SJSA1 (cell line): ENCODE results near the gene CCDC47. TPM values are rescaled to one million over a fixed set of nuclear protein-coding genes. Genes with fewer than 3 reads are reported as not detected.
A peak's percentile ranks its signal among the peaks of the same experiment; 100 is the strongest.

Experiments
- DNase-seq, 2 experiments: peaks; one replicate each; pipeline ENCODE4 v3.0.0-alpha.2; 2015 to 2020; ENCODE audit warnings: low spot score in 2 of 2, low read depth in 1 of 2
- H3K27ac ChIP-seq: fragments of 250-450 bp; sonication (Bioruptor Pico); 2 replicates; pipeline ENCODE4 v1.5.1; 2020; ENCODE audit warnings: mild to moderate bottlenecking, moderate library complexity
- H3K27me3 ChIP-seq: fragments of 250-450 bp; sonication (Bioruptor Pico); replicated peaks from 2 replicates; pipeline ENCODE4 v1.5.1; 2020; ENCODE audit warnings: mild to moderate bottlenecking, moderate library complexity
- H3K36me3 ChIP-seq: fragments of 250-450 bp; sonication (Bioruptor Pico); 2 replicates; pipeline ENCODE4 v1.5.1; 2020; ENCODE audit warnings: mild to moderate bottlenecking
- H3K4me1 ChIP-seq: fragments of 250-450 bp; sonication (Bioruptor Pico); replicated peaks from 2 replicates; pipeline ENCODE4 v1.6.1; 2021; ENCODE audit warnings: mild to moderate bottlenecking
- H3K4me3 ChIP-seq: fragments of 250-450 bp; sonication (Bioruptor Pico); 2 replicates; pipeline ENCODE4 v1.5.1; 2020; ENCODE audit warnings: mild to moderate bottlenecking
- H3K9me3 ChIP-seq: fragments of 250-450 bp; sonication (Bioruptor Pico); replicated peaks from 2 replicates; pipeline ENCODE4 v1.5.1; 2020; ENCODE audit warnings: mild to moderate bottlenecking
- total RNA-seq: library from RNA; depleted of rRNA; stranded (reverse); fragments of >200 nt; shearing (Covaris generic); gene quantifications from 2 replicates; pipeline ENCODE4 v1.2.3, GENCODE V29; 2014

CCDC47 gene
- total RNA-seq, 1 experiment from 2014 or later = 106 TPM

DNA sequence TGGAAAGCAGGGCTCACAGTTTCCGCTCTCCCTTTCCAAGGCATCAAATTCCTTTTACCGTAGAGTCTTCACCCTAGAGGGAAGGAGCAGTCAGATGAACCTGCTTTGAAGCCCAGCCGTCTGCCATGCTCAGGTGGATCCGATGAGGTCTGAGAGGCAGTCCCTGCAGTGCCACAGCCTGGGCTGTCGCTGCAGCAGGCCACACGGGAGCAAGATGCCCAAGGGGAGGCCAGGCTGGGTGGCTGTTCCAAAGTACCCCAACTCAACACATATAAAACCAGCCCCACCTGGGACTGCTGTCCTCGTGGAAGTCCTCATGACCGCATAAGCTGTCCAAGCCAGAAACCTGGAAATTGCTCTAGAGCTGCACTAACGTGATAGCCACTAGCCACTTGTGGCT is 68.6 kb downstream of the CCDC47 start:
- DNase-seq = no peak
- Histone ChIP-seq H3K4me1 (peaks cover 11% of the 10 kb centered on the region), H3K9me3 (peaks cover 10% of the 10 kb centered on the region), H3K27ac (no peak overlapping the region), H3K4me3 (no peak overlapping the region), H3K27me3 (no peaks in the 10 kb centered on the region), H3K36me3 (peaks cover 64% of the 10 kb centered on the region)

DNA sequence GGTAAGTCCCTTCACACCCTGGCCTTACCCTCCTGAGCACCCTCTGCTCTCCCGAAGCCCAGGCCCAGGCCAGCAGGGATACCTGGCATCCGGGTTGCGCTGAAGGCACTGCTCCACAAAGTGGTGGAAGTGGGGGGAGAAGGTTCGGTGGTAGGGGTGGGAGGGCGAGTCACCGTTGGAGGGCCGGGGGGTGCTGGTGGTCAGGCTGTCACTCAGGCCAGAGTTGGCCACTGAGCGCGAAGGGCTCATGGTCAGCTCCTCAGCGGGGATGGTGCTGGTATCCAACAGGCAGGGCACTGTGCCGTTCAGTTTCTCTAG is 69.2 kb downstream of the CCDC47 start:
- peaks cover 63% of the 10 kb centered on the region for H3K36me3 ChIP-seq
- H3K9me3 ChIP-seq = peaks cover 10% of the 10 kb centered on the region
- no peak for DNase-seq
- no peaks in the 10 kb centered on the region for H3K27me3 ChIP-seq
- no peak overlapping the region for H3K27ac ChIP-seq
- H3K4me1 ChIP-seq = peaks cover 13% of the 10 kb centered on the region
- H3K4me3 ChIP-seq = no peak overlapping the region

DNA sequence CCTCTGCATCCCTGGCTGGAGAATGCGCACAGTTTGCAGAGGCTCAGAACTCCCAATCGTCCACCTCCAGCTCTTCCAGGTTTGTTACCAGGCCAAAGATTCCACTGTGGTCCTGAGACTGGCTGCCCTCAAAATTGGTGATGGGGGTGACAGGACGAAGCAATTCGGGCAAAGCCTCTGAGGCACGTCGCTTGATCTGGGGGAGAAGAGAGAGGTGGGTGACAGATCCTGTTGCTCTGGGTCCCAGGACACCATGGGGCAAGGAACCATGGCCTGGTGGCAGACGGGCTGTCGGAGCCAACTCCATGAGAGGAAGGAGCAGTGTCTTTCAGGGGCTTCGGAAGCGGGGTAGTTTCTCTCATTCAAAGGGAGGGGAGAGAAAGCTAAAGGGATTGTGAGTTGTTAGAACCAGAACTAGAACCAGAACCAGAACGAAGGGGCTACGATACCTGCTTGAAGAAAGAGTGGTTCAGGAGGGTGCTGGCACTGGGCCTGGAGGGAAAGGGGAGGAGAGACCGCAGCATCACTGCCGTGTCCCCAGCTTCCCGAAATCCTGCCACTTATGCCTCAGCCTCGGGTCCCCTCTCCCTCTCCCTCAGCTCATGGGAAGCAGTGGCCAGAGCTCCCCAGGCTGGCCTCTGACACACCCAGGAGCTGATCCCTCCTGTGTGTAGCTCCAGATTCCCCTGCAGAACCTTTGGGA is 69.7 kb downstream of the CCDC47 start:
- peaks cover 19% of the 10 kb centered on the region for H3K4me1 ChIP-seq
- H3K36me3 ChIP-seq = peaks cover 63% of the 10 kb centered on the region

DNA sequence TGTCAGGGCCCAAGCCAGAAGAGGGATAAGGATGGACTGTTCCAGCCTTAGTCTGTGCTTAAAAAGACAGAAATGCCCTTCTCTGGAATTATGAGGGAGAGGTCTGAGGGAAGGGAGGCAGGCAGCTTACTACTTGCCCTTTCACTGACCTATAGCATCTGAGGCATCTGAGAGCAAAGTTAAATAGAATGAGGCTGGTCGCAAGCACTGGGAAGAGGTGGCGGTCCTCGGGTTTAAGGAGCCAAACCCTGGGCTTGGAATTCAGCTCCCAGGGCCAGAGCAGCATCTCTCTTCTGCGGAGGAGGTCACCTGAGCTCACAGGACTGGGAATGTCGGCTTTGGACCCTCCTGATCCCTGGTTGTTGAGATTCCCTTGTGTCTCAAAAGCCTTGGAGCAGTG is 70.4 kb downstream of the CCDC47 start:
- H3K36me3 ChIP-seq = peaks cover 61% of the 10 kb centered on the region
- no peaks in the 10 kb centered on the region for H3K27me3 ChIP-seq
- H3K4me1 ChIP-seq = peaks cover 25% of the 10 kb centered on the region
- peaks cover 10% of the 10 kb centered on the region for H3K9me3 ChIP-seq
- DNase-seq = no peak
- H3K27ac ChIP-seq = no peak overlapping the region
- no peak overlapping the region for H3K4me3 ChIP-seq

More for the DNA sequence above, 69.7 kb downstream of the CCDC47 start:
- Histone ChIP-seq H3K9me3 (peaks cover 10% of the 10 kb centered on the region), H3K27ac (no peak overlapping the region), H3K4me3 (no peak overlapping the region), H3K27me3 (no peaks in the 10 kb centered on the region)
- DNase-seq = no peak

DNA sequence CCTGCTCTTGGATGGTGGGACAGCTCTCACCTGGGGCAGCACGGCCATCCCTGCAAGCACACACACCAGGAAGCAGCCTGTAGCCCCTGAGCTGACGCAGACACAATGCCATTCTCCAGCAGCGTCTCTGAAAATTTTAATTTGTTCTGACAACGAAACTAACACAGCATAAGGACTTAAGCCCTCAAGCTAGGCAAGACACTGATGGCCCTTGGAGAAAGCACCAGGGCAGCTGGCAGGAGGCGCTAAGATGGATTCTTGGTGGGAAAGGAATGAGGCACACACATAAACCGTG is 70.7 kb downstream of the CCDC47 start:
- Histone ChIP-seq H3K27me3 (no peaks in the 10 kb centered on the region), H3K27ac (no peak overlapping the region), H3K36me3 (peaks cover 63% of the 10 kb centered on the region), H3K9me3 (peaks cover 10% of the 10 kb centered on the region), H3K4me3 (no peak overlapping the region), H3K4me1 (peaks cover 29% of the 10 kb centered on the region)
- no peak for DNase-seq

DNA sequence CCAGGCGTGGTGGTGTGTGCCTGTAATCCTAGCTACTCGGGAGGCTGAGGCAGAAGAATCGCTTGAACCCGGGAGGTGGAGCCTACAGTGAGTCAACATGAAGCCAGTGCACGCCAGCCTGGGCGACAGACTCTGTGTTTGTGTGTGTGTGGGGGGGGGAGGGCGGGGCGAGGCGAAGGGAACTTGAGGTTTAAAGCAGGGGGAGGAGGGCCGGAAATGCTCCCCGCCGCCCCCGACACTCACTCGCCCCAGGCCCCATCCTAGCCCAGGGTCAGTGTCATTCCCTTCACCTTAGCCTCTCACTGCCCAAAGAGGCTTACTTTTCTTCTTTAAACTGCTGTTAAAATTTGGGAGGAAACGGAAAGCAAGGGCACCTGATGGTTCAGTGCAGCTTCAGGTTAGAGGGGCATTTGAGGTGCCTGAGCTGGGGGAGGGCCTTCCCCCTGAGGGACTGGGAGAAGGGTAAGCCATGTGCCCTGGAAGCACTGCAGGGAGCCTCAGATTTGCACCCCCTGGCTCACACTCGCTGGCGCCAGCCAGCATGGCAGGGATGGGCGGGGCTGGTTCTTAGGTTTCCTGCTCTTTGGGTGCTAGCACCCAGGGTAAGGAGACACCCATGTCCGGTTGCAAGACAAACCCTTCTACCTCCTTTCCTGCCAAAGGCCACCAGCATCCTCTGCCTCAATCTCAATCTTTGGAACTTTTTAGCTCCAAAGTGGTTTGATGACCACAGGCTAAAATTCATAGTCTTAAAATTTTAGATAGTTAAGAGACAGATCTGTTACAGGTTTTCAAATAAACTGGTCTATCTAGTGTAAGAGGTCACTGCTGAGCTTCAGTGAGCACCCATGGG is 71.3 kb downstream of the CCDC47 start:
- no peak overlapping the region for H3K27ac ChIP-seq
- H3K4me1 ChIP-seq = peaks cover 29% of the 10 kb centered on the region
- no peak for DNase-seq
- H3K27me3 ChIP-seq = no peaks in the 10 kb centered on the region
- no peak overlapping the region for H3K4me3 ChIP-seq
- peaks cover 69% of the 10 kb centered on the region for H3K36me3 ChIP-seq
- H3K9me3 ChIP-seq = peaks cover 10% of the 10 kb centered on the region

DNA sequence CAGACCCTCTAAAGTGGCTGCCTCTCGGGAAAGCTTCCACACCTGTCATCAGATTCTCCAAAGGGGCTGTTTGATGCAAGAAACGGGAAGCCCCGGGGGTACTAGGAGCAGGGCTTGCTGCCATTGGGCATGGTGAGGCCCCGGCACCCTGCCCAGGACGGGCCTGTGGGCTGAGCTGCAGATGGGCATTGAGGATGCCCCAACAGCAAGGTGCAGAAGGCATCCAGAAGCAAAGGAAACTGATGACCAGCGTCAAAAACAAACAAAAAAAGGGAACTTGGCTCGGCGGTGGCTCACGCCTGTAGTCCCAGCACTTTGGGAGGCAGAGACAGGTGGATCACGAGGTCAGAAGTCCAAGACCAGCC is 72.0 kb downstream of the CCDC47 start:
- Histone ChIP-seq H3K4me1 (peaks cover 29% of the 10 kb centered on the region), H3K36me3 (peaks cover 70% of the 10 kb centered on the region), H3K27ac (no peak overlapping the region), H3K27me3 (no peaks in the 10 kb centered on the region), H3K4me3 (no peak overlapping the region), H3K9me3 (peaks cover 10% of the 10 kb centered on the region)
- no peak for DNase-seq

DNA sequence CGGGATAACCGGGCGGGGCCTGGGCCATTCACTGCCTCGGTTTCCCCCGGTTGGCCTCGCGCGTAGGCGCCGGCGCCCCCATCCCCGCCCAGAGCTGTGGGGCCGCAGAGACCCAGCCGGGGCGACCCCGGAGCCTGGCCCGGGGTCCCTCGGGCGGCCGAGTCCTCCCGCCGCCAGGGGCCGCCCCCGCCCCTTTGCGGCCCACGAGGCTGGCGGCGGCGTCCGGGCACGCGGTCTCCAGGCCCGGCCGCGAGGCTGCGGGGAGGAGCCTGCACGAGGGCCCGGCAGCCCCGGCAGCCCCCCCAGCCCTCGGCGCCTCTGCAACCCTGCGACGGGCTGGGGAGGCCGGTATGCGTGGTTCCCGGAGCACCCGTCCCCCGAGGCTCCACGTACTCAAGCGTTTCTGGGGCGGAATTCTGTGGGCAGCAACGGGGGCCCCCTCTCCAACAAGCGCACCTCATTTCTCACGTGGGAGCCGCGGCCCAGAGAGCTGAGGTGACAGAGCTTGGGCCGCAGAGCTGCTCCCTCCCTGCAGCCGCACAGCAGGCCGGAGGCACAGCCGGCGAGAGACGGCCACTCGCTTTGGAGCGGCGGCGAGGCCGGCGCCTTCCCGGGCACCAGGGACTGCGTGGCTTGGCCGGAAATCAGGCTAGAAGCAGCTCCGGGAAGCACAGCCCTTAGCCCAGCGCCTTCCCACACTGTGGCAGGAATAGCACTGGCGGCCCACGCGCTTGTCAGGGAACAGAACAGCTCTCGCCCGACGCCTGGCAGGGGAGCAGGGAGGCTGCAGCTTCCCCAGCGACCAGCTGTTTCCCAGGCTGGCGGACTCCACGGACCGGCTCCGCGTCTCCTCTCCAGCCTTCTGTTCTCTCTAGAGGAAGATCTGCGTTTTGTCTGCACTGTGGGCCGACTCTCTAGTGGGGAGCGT is 72.6 kb downstream of the CCDC47 start:
- peak overlapping the region; percentile 84 for H3K27ac ChIP-seq
- peaks cover 10% of the 10 kb centered on the region for H3K9me3 ChIP-seq
- peak overlapping the region; percentile 96 for H3K4me3 ChIP-seq
- DNase-seq = no peak
- H3K27me3 ChIP-seq = no peaks in the 10 kb centered on the region
- peaks cover 29% of the 10 kb centered on the region for H3K4me1 ChIP-seq
- peaks cover 75% of the 10 kb centered on the region for H3K36me3 ChIP-seq

DNA sequence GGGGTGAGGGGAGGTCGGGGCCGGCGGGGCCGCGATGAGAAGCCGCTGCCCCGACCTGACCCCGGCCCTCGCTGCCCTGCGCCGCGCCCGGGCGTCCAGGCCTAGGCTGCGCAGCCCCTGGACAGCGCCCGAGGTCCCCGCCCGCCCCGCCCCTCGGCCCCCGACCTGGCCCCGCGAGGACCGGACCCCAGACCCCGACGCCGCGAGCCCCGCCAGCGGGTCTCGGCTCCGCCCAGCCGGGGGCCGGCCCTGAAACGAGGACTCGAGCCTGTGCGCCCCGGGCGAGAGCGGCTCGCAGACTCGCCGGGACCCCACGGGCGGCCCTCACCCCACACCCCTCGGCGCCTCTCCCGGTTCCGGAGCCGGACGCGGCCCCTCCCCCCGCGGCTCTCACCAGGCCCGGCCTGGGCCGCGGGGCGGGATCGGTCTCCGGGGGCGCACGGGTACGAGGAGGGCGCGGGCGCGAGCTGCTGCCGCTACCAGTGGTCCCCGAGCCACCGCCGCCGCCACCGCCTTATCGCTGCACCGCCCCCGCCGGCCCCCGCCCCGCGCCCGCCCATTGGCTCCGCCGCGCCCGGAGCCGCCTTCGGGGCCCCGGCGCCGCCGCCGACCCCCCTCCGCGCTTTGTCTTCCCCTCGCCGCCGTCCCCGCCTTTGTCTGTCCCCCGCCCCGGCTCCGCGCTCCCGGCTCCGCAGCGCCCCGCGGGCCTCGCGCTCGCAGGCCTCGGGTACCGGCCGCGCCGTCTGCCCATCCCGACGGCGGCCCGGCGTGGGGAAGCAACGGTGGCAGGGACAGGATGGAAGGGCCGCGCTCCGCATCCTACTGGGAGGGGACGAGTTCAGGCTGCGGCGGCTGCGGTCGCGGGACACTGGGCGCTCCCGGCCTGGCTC is 73.5 kb downstream of the CCDC47 start, which contains the start of gene LIMD2:
Gene LIMD2, minus strand, starts transcription at position 488 of the 890 bp plus-strand sequence. CDS start 827 bp downstream, outside the sequence.
- H3K27me3 ChIP-seq = no peaks in the 10 kb centered on the region
- H3K4me3 ChIP-seq = peak within 1 kb of the TSS; percentile 96
- H3K27ac ChIP-seq = peak within 1 kb of the TSS; percentile 84
- peaks cover 10% of the 10 kb centered on the region for H3K9me3 ChIP-seq
- peaks cover 29% of the 10 kb centered on the region for H3K4me1 ChIP-seq
- H3K36me3 ChIP-seq = peaks cover 72% of the 10 kb centered on the region
- peak; percentile 65 to 82 for DNase-seq

DNA sequence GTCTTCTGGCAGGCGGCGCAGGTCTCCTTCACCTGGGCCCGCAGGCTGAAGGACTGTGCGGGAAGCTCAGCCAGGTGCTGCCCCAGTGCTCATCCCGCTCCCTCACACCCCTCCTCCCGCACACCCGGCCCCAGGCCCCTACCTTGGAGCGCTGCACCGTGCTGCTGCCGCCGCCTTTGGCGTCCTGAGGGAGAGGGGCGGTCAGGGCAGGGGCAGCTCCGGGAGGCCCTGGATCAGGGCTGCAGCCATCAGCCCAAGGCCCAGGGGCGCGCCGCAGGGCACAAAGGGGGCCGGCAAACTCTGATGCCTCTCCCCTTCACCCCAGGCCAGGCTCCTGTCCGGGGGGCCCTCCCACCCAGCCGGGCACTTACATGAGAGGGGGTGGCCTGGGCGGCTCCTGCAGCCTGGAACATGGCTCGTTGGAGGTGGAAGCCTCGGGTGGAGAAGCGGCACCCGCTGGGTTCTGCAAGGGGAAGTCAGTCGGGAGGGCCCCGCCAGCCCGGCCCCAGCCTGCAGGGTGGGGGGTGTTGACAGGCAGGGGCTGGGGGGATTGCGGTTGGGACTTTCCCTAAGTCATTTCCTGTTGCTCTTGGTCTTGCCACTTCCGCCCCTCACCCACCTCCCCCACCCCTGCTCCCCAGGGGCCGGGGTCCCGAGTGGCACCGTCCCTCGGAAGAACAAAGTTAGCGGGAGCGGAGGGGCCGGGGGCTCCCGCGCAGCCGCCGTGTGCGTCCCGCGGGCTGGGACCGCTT is 74.3 kb downstream of the CCDC47 start:
- Histone ChIP-seq H3K4me1 (peaks cover 29% of the 10 kb centered on the region), H3K27ac (peak overlapping the region; percentile 84), H3K27me3 (no peaks in the 10 kb centered on the region), H3K36me3 (peaks cover 75% of the 10 kb centered on the region), H3K9me3 (peaks cover 10% of the 10 kb centered on the region), H3K4me3 (peak overlapping the region; percentile 96)
- DNase-seq = peak; percentile 52 to 83

DNA sequence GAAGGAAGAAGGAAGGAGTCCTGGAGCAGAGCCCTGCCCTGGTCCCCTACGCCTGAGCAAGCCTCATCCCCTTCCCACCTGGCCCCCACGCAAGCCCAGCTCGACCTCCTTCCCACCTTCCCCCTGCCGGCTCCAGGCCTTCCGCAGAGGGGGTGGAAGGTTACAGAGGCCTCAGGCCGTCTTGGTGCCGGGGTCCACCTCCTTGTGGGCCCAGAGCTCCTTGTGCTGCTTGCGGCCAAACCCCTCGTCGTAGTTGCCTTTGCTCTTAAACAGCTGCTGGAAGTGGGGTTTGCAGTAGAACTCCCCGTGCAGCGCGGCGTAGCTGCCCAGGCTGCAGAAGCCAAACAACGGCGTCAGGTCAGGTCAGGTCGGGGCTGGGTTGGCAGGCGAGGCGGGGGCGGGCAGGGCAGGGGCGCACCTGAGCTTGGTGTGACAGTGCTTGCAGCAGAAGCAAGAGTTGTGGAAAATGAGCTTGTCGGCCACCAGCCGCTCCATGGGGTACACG is 75.0 kb downstream of the CCDC47 start:
- no peak for DNase-seq
- Histone ChIP-seq H3K9me3 (peaks cover 10% of the 10 kb centered on the region), H3K27ac (no peak overlapping the region), H3K27me3 (no peaks in the 10 kb centered on the region), H3K36me3 (peaks cover 75% of the 10 kb centered on the region), H3K4me3 (peak overlapping the region; percentile 96), H3K4me1 (peaks cover 29% of the 10 kb centered on the region)
